Tibial nerve (tissue), 4 donors: ENCODE measurements around the gene NFE2L3.

Experiments used
- CTCF ChIP-seq, 5 experiments: fragments of 200-600 bp in 3 of 5; fragments of 450-650 bp in 2 of 5; sonication (generic) in 3 of 5; IDR thresholded peaks; one replicate each; pipeline ENCODE4 v1.5.1; 2016 to 2019; ENCODE audit warnings: antibody characterized with exemption in 5 of 5, mild to moderate bottlenecking in 3 of 5, moderate library complexity in 2 of 5
- EP300 ChIP-seq, 2 donors: sonication (generic); formaldehyde crosslinking; IDR thresholded peaks; one replicate each; pipeline ENCODE4 v1.6.1; 2017; ENCODE audit warnings: antibody characterized with exemption in 2 of 2, mild to moderate bottlenecking in 1 of 2
- POLR2A ChIP-seq, 2 donors: fragments of 450-650 bp; IDR thresholded peaks; one replicate each; pipeline ENCODE4 v1.6.1; 2017; ENCODE audit warnings: antibody characterized with exemption in 2 of 2, mild to moderate bottlenecking in 2 of 2, moderate library complexity in 2 of 2

- TF ChIP-seq CTCF (IDR thresholded peaks at IDR 0.05) (no peak), POLR2A (IDR thresholded peaks at IDR 0.05) (no peak), EP300 (IDR thresholded peaks at IDR 0.05) (no peak)
Observed at GRCh38 chr7:26179422-26179821, 27.4 kb downstream of the NFE2L3 start.
